Left lung (tissue), 14 donors: ENCODE results near the gene TMPRSS7. TPM values are rescaled to one million over a fixed set of nuclear protein-coding genes. Genes with fewer than 3 reads are reported as not detected.

Source experiments
- ATAC-seq: fragments of 200-7000 bp; cut with Tn5 transposase; one replicate; pipeline ENCODE4 v1.9.1; 2020; ENCODE audit warnings: moderate library complexity
- DNase-seq, 4 donors: peaks; one replicate each; pipeline ENCODE4 v3.0.0-alpha.2; 2013 to 2020
- H3K27ac ChIP-seq, 2 donors: fragments of 200-600 bp; sonication (generic) in 1 of 2; one replicate each; pipeline versions ENCODE4 v1.5.0 to v1.8.0; 2020 to 2021
- H3K27me3 ChIP-seq, 2 donors: fragments of 200-600 bp; sonication (generic) in 1 of 2; one replicate each; pipeline versions ENCODE4 v1.5.0 to v1.8.0; 2020 to 2021
- H3K36me3 ChIP-seq, 2 donors: fragments of 200-600 bp; sonication (generic) in 1 of 2; one replicate each; pipeline versions ENCODE4 v1.5.0 to v1.8.0; 2020 to 2021
- H3K4me1 ChIP-seq, 2 donors: fragments of 200-600 bp; one replicate each; pipeline ENCODE4 v1.8.0; 2021
- H3K4me3 ChIP-seq, 2 donors: fragments of 200-600 bp; sonication (generic) in 1 of 2; one replicate each; pipeline versions ENCODE4 v1.5.0 to v1.8.0; 2020 to 2021; ENCODE audit warnings: mild to moderate bottlenecking in 1 of 2
- H3K9me3 ChIP-seq, 2 donors: fragments of 200-600 bp; sonication (generic) in 1 of 2; one replicate each; pipeline versions ENCODE4 v1.5.0 to v1.8.0; 2020 to 2021
- CTCF ChIP-seq, 2 donors: fragments of 200-600 bp; sonication (generic) in 1 of 2; IDR thresholded peaks; one replicate each; pipeline versions ENCODE4 v1.5.0 to v1.8.0; 2021; ENCODE audit warnings: antibody characterized with exemption in 2 of 2
- intact Hi-C, 2 donors: fragments of 100-400 bp; cut with DNase I; formaldehyde crosslinking; loops; one replicate each; pipeline versions ENCODE4 v1.11.2 to v1.14.2; 2022
- long read RNA-seq, 12 donors: library from polyadenylated mRNA in 2 of 12; unstranded in 2 of 12; transcript quantifications; one replicate each; pipeline ENCODE4 v2.0.0 and lab custom pipeline, GENCODE V29; 2019 to 2026
- polyA plus RNA-seq, 6 donors: library from polyadenylated mRNA; unstranded; fragments of 120-200 nt; gene quantifications; one replicate each; pipeline ENCODE4 v1.2.1, GENCODE V29; 2013; ENCODE audit not compliant: insufficient read length in 6 of 6
- total RNA-seq, 2 donors: library from RNA; stranded (reverse); fragmentation: NEBNext Ultra II Directional; extraction: Animal tissue kit (Norgen Biotek cat#: 25700); gene quantifications; one replicate each; pipeline ENCODE4 v1.2.1, GENCODE V29; 2021
- donor health status: DM: no; HTN: yes; CAD: no.
- donor health status: DM: no; HTN: no; CAD: no.

Gene TMPRSS7
- total RNA-seq: under 1 TPM in 1 of 2 donors, not detected in 1; 0.17 TPM
- polyA plus RNA-seq: under 1 TPM in 3 of 6 donors, not detected in 3; 0.06 to 0.10 (median 0.07) TPM
- long read RNA-seq, donor 1: 0 reads
- long read RNA-seq, donor 2: 0 reads
- long read RNA-seq, donor 3: 0 reads
- long read RNA-seq, donor 4: 0 reads
- long read RNA-seq, donor 5: 0 reads
- long read RNA-seq, donor 6: 0 reads
- long read RNA-seq, donor 7: 0 reads
- long read RNA-seq, donor 8: 0 reads
- long read RNA-seq, donor 9: 0 reads
- long read RNA-seq, donor 10: 0 reads
- long read RNA-seq, donor 11: 0 reads
- long read RNA-seq, donor 12: 0 reads

- H3K27ac ChIP-seq: no peak within 1 kb of the TSS
- ATAC-seq: no peak
- no peak for TF ChIP-seq CTCF (IDR thresholded peaks at IDR 0.05)
- DNase-seq: no peak
- H3K9me3 ChIP-seq: no peaks in the 10 kb centered on the region
- H3K4me3 ChIP-seq: no peak within 1 kb of the TSS
- no peaks in the 10 kb centered on the region for H3K27me3 ChIP-seq
- intact Hi-C loops: no loop called here
- H3K36me3 ChIP-seq: no peaks in the 10 kb centered on the region
- H3K4me1 ChIP-seq: no peaks in the 10 kb centered on the region
Observed at GRCh38 chr3:112034436-112034835, at the start of gene TMPRSS7. Gene TMPRSS7, plus strand, starts transcription at chr3:112034736. Its CDS starts 110 bp downstream, at chr3:112034846.

- no peak for ATAC-seq
- H3K27ac ChIP-seq: no peak overlapping the region
- TF ChIP-seq CTCF (IDR thresholded peaks at IDR 0.05): no peak
- peaks cover 0 to 6% of the 10 kb centered on the region in 2 donors for H3K4me1 ChIP-seq
- no peaks in the 10 kb centered on the region for H3K27me3 ChIP-seq
- no peaks in the 10 kb centered on the region for H3K9me3 ChIP-seq
- DNase-seq: no peak
- intact Hi-C loops: no loop called here
- H3K36me3 ChIP-seq: peaks cover 0 to 21% of the 10 kb centered on the region in 2 donors
- H3K4me3 ChIP-seq: no peak overlapping the region
Observed at GRCh38 chr3:111986800-111987199, 47.7 kb upstream of the TMPRSS7 start.

GRCh38 chr3:111989061-111989678, 45.4 kb upstream of the TMPRSS7 start:
- H3K4me1 ChIP-seq: no peaks in the 10 kb centered on the region
- TF ChIP-seq CTCF (IDR thresholded peaks at IDR 0.05): peak; percentile 41 to 53
- H3K36me3 ChIP-seq: peaks cover 0 to 36% of the 10 kb centered on the region in 2 donors
- no peaks in the 10 kb centered on the region for H3K9me3 ChIP-seq
- H3K27ac ChIP-seq: no peak overlapping the region
- no peak overlapping the region for H3K4me3 ChIP-seq
- DNase-seq (no peak), ATAC-seq (peak; percentile 89)
- intact Hi-C loops: no loop called here
- H3K27me3 ChIP-seq: no peaks in the 10 kb centered on the region

GRCh38 chr3:111993038-111993437, 41.5 kb upstream of the TMPRSS7 start:
- Histone ChIP-seq H3K9me3 (no peaks in the 10 kb centered on the region), H3K4me3 (no peak overlapping the region), H3K36me3 (peaks cover 0 to 22% of the 10 kb centered on the region in 2 donors), H3K27me3 (peaks cover 0 to 6% of the 10 kb centered on the region in 2 donors), H3K4me1 (no peaks in the 10 kb centered on the region), H3K27ac (no peak overlapping the region)
- ATAC-seq (no peak), DNase-seq (no peak)
- no peak for TF ChIP-seq CTCF (IDR thresholded peaks at IDR 0.05)
- intact Hi-C loops: no loop called here
